Esophagus muscularis mucosa (tissue), 4 donors: ENCODE data around the gene PRAMEF20. TPM values are rescaled to one million over a fixed set of nuclear protein-coding genes. Genes with fewer than 3 reads are reported as not detected.
"Not testable (repeated sequence)": the region's sequence is repeated elsewhere in the genome, so short reads cannot be mapped to it uniquely, and the experiment has no call there.

Experiments used
- DNase-seq: peaks from one replicate; pipeline ENCODE4 v3.0.0-alpha.2; 2017; ENCODE audit errors: extremely low spot score
- H3K27ac ChIP-seq, 4 donors: fragments of 200-600 bp; sonication (generic); replicated peaks in 1 of 4; 1 replicate in 3 of 4; 2 replicates in 1 of 4; pipeline ENCODE4 v1.5.1; 2016 to 2019; ENCODE audit warnings: mild to moderate bottlenecking in 1 of 4
- H3K27me3 ChIP-seq, 4 donors: fragments of 200-600 bp; sonication (generic); one replicate each; pipeline versions ENCODE4 v1.5.1 to v1.6.0; 2016 to 2019
- H3K36me3 ChIP-seq, 4 donors: fragments of 200-600 bp; sonication (generic); one replicate each; pipeline ENCODE4 v1.5.1; 2016 to 2019
- H3K4me1 ChIP-seq, 4 donors: fragments of 200-600 bp; sonication (generic); one replicate each; pipeline ENCODE4 v1.5.1; 2016 to 2019
- H3K4me3 ChIP-seq, 4 donors: fragments of 200-600 bp; sonication (generic); 1 replicate in 2 of 4; 2 replicates in 2 of 4; pipeline ENCODE4 v1.5.1; 2016 to 2019; ENCODE audit warnings: mild to moderate bottlenecking in 4 of 4, moderate library complexity in 1 of 4
- H3K9me3 ChIP-seq, 4 donors: fragments of 200-600 bp; sonication (generic); 1 replicate in 3 of 4; 2 replicates in 1 of 4; pipeline ENCODE4 v1.5.1; 2016 to 2019
- EP300 ChIP-seq: sonication (generic); formaldehyde crosslinking; IDR thresholded peaks from one replicate; pipeline ENCODE4 v1.6.1; 2017; ENCODE audit warnings: antibody characterized with exemption
- POLR2A ChIP-seq: fragments of 450-650 bp; IDR thresholded peaks from one replicate; pipeline ENCODE4 v1.6.1; 2017; ENCODE audit warnings: antibody characterized with exemption, moderate library complexity, mild to moderate bottlenecking, low read depth
- POLR2AphosphoS5 ChIP-seq, 2 donors: sonication (generic); formaldehyde crosslinking; IDR thresholded peaks; one replicate each; pipeline ENCODE4 v1.6.1; 2017; ENCODE audit warnings: antibody characterized with exemption in 2 of 2
- WGBS: methylation state at CpG from one replicate; pipeline ENCODE4 v1.1.5; 2018; 5-methylcytosine and 5-hydroxymethylcytosine counted together
- intact Hi-C: fragments of 100-400 bp; cut with DNase I; formaldehyde crosslinking; loops from one replicate; pipeline ENCODE4 v1.15.1; 2023
- total RNA-seq, 4 donors: library from RNA; depleted of rRNA; stranded (reverse); fragments of >200 nt; gene quantifications; one replicate each; pipeline versions ENCODE4 v1.1.0 to v1.2.1, GENCODE V29; 2016
- TF ChIP-seq, protein P1 (sequence below), 3 experiments: fragments of 200-600 bp in 2 of 3; fragments of 450-650 bp in 1 of 3; sonication (generic) in 2 of 3; IDR thresholded peaks; one replicate each; pipeline ENCODE4 v1.5.1; 2017 to 2019; ENCODE audit warnings: antibody characterized with exemption in 3 of 3, mild to moderate bottlenecking in 2 of 3, moderate library complexity in 1 of 3

PRAMEF20 gene
- total RNA-seq, 4 donors from 2014 or later, result not detected

DNA sequence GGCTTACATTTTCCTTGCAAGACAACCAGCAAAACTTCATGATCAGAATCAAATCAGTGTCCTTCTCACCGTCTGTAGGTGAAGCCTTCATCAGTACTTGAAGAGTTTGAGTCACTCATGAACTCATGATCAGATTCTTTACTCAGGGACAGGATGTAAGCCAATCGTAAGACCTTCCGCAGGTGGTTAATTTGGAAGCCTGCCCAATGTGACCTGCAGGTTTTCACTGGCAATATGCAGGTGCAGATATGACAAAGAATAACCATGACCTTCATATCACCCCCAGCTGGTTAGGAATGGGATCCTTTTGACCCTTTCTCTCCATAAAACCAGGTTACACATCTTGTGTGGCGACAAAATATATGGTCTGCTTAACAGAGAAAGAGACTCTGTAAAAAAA, 2.4 kb upstream of the PRAMEF20 start:
- 53% methylated on average over 4 of the region's 4 CpGs for WGBS

DNA sequence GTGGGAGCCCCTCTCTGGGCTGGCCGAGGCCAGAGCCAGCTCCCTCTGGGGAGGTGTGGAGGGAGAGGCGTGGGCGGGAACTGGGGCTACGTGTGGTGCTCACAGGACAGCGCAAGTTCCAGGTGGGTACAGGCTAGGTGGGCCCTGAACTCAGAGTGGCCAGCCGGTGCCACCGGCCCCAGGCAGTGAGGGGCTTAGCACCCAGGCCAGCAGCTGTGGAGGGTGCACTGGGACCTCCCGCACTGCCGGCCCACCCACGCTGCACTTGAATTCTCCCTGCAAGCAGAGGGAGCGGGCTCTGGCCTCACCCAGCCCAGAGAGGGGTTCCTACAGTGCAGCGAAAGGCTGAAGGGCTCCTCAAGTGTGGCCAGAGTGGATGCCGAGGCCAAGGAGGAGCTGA, 20.2 kb downstream of the PRAMEF20 start:
- Histone ChIP-seq H3K27ac (no peak overlapping the region), H3K36me3 (no peaks in the 10 kb centered on the region), H3K9me3 (peaks cover 0 to 2% (median 0%) of the 10 kb centered on the region in 4 donors), H3K4me3 (no peak overlapping the region), H3K27me3 (peaks cover 0 to 55% (median 0%) of the 10 kb centered on the region in 4 donors), H3K4me1 (no peaks in the 10 kb centered on the region)
- DNase-seq, result no peak
- intact Hi-C loops, result no loop called here
- 97% methylated on average over 5 of the region's 13 CpGs for WGBS
- TF ChIP-seq POLR2AphosphoS5 (IDR thresholded peaks at IDR 0.05) (no peak), POLR2A (no peak), EP300 (no peak)
- TF ChIP-seq, protein P1, sequence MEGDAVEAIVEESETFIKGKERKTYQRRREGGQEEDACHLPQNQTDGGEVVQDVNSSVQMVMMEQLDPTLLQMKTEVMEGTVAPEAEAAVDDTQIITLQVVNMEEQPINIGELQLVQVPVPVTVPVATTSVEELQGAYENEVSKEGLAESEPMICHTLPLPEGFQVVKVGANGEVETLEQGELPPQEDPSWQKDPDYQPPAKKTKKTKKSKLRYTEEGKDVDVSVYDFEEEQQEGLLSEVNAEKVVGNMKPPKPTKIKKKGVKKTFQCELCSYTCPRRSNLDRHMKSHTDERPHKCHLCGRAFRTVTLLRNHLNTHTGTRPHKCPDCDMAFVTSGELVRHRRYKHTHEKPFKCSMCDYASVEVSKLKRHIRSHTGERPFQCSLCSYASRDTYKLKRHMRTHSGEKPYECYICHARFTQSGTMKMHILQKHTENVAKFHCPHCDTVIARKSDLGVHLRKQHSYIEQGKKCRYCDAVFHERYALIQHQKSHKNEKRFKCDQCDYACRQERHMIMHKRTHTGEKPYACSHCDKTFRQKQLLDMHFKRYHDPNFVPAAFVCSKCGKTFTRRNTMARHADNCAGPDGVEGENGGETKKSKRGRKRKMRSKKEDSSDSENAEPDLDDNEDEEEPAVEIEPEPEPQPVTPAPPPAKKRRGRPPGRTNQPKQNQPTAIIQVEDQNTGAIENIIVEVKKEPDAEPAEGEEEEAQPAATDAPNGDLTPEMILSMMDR (IDR thresholded peaks at IDR 0.05), result no peak

More for the DNA sequence above, 2.4 kb upstream of the PRAMEF20 start:
- no peak overlapping the region for H3K4me3 ChIP-seq
- intact Hi-C loops, result no loop called here
- no peaks in the 10 kb centered on the region for H3K27me3 ChIP-seq
- no peak overlapping the region for H3K27ac ChIP-seq
- peaks cover 0 to 4% (median 0%) of the 10 kb centered on the region in 4 donors for H3K9me3 ChIP-seq
- TF ChIP-seq POLR2AphosphoS5 (IDR thresholded peaks at IDR 0.05) (no peak), EP300 (no peak), POLR2A (no peak)
- TF ChIP-seq, protein P1 (IDR thresholded peaks at IDR 0.05), result no peak
- no peaks in the 10 kb centered on the region for H3K4me1 ChIP-seq
- no peak for DNase-seq
- H3K36me3 ChIP-seq, result no peaks in the 10 kb centered on the region

DNA sequence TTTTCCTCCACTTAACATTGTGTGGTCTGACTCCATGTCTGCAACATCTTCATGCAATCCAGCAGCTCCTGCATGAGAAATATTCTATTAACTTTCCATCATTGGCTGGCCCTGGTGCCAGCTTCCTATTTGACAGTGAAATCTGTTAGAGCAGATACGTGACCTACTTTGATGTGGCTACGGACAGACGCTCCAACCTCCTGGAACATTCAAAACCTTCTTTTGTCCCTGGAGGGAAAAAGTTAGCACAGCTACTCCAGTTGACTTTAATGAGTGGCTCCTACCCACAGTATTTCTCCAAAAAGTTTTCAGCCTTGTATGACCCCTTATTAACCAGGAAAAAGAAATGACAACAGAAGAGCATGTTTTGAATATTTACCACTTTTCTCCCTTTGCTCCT, 22.0 kb downstream of the PRAMEF20 start:
- TF ChIP-seq, protein P1 (IDR thresholded peaks at IDR 0.05), result no peak
- no peak for TF ChIP-seq EP300
- TF ChIP-seq POLR2AphosphoS5 (IDR thresholded peaks at IDR 0.05), result no peak
- WGBS, result 67% methylated on average over 3 of the region's 3 CpGs
- intact Hi-C loops, result no loop called here

DNA sequence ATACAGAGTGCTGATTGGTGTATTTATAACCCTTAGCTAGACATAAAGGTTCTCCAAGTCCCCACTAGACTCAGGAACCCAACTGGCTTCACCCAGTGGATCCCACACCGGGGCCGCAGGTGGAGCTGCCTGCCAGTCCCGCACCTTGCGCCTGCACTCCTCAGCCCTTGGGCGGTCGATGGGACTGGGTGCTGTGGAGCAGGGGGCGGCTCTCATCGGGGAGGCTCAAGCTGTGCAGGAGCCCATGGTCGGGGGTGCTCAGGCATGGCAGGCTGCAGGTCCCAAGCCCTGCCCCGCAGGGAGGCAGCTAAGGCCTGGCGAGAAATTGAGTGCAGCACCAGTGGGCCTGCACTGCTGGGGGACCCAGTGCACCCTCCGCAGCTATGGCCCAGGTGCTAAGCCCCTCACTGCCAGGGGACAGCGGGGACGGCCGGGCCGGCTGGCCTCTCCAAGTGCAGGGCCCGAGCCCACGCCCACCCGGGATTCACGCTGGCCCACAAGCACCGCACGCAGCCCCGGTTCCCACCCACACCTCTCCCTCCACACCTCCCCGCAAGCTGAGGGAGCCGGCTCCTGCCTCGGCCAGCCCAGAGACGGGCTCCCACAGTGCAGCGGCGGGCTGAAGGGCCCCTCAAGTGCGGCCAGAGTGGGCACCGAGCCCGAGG, 23.6 kb downstream of the PRAMEF20 start:
- WGBS, result 70% methylated on average over 6 of the region's 32 CpGs
- H3K4me3 ChIP-seq, H3K4me1 ChIP-seq, H3K9me3 ChIP-seq, H3K27ac ChIP-seq, H3K36me3 ChIP-seq, intact Hi-C loops, DNase-seq: not testable (repeated sequence)
- peaks cover 0 to 48% (median 0%) of the 10 kb centered on the region in 4 donors for H3K27me3 ChIP-seq

More for the DNA sequence above, 22.0 kb downstream of the PRAMEF20 start:
- Histone ChIP-seq H3K4me3 (no peak overlapping the region), H3K36me3 (no peaks in the 10 kb centered on the region), H3K9me3 (peaks cover 0 to 2% (median 0%) of the 10 kb centered on the region in 4 donors), H3K4me1 (no peaks in the 10 kb centered on the region), H3K27ac (no peak overlapping the region), H3K27me3 (peaks cover 0 to 56% (median 0%) of the 10 kb centered on the region in 4 donors)
- DNase-seq, result no peak

DNA sequence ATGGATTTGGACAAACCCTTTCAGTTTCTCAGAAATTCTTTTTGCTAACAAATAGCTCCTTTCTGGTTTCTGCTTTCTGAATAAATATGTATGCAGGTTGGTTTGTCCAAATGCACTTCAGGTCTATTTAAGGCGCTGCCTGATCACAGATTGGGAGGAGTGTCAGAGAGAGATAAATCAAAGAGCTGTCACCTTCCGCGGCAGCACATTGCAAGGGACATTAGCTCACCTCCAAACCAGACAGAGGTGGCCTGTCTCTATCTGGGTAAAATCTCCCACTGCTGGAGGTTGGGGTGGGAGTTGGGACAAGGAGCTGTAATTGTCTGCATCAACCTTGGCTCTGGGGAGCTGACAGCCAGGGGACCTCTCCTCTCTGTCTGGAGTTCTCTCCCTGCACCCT, 25.2 kb downstream of the PRAMEF20 start:
- no peak for DNase-seq
- H3K4me1 ChIP-seq, result no peaks in the 10 kb centered on the region

DNA sequence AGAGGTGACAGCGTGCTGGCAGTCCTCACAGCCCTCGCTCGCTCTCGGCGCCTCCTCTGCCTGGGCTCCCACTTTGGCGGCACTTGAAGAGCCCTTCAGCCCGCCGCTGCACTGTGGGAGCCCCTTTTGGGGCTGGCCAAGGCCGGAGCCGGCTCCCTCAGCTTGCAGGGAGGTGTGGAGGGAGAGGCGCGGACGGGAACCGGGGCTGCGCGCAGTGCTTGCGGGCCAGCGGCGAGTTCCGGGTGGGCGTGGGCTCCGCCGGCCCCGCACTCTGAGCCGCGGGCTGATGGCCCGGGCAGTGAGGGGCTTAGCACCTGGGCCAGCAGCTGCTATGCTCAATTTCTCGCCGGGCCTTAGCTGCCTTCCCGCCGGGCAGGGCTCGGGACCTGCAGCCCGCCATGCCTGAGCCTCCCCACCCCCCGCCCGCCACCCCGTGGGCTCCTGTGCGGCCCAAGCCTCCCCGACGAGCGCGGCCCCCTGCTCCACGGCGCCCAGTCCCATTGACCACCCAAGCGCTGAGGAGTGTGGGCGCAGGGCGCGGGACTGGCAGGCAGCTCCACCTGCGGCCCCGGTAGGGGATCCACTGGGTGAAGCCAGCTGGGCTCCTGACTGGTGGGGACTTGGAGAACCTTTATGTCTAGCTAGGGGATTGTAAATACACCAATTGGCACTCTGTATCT, 29.0 kb downstream of the PRAMEF20 start:
- H3K27ac ChIP-seq, H3K36me3 ChIP-seq, H3K9me3 ChIP-seq, intact Hi-C loops, H3K4me1 ChIP-seq, H3K4me3 ChIP-seq, DNase-seq: not testable (repeated sequence)
- 88% methylated on average over 34 of the region's 49 CpGs for WGBS
- H3K27me3 ChIP-seq, result peaks cover 0 to 33% (median 0%) of the 10 kb centered on the region in 4 donors

More for the DNA sequence above, 25.2 kb downstream of the PRAMEF20 start:
- H3K27ac ChIP-seq, result no peak overlapping the region
- intact Hi-C loops, result no loop called here
- H3K4me3 ChIP-seq, result no peak overlapping the region
- peaks cover 0 to 1% (median 0%) of the 10 kb centered on the region in 4 donors for H3K9me3 ChIP-seq
- no peaks in the 10 kb centered on the region for H3K36me3 ChIP-seq
- no peak for TF ChIP-seq POLR2AphosphoS5 (IDR thresholded peaks at IDR 0.05)
- no peak for TF ChIP-seq POLR2A
- TF ChIP-seq, protein P1 (IDR thresholded peaks at IDR 0.05), result no peak
- no peak for TF ChIP-seq EP300
- H3K27me3 ChIP-seq, result peaks cover 0 to 55% (median 0%) of the 10 kb centered on the region in 4 donors
- 73% methylated on average over 3 of the region's 3 CpGs for WGBS
